H1 (cell line): ENCODE measurements around the gene MYOT. TPM values are rescaled to one million over a fixed set of nuclear protein-coding genes. Genes with fewer than 3 reads are reported as not detected.

Source experiments
- CTCF ChIA-PET: fragments of 300-600 bp; sonication (Branson Sonifier 250); formaldehyde crosslinking; loops from one replicate; lab custom pipeline; 2021; ENCODE audit not compliant: partially characterized antibody; lab: Charles Lee
- POLR2A ChIA-PET: fragments of 300-600 bp; sonication (Branson Sonifier 250); formaldehyde crosslinking; loops from one replicate; lab custom pipeline; 2021; ENCODE audit warnings: inconsistent platforms; ENCODE audit not compliant: partially characterized antibody; lab: Charles Lee
- DNase-seq, 2 experiments: peaks; one replicate each; pipeline versions ENCODE4 v3.0.0 to v3.0.0-alpha.2; 2010 to 2022; ENCODE audit warnings: low spot score in 2 of 2, low read depth in 1 of 2, mixed read lengths in 1 of 2
- FAIRE-seq: peaks from 2 replicates; lab custom pipeline; 2011; peaks lifted over from hg19 to GRCh38; lab: Jason Lieb, UNC
- H2AFZ ChIP-seq: 2 replicates; pipeline ENCODE4 v1.8.1; 2012; ENCODE audit warnings: low read length, inconsistent platforms
- H2AK5ac ChIP-seq: 2 replicates; pipeline ENCODE4 v1.6.1; 2013; ENCODE audit warnings: low read depth, low read length
- H2BK120ac ChIP-seq: replicated peaks from 2 replicates; pipeline ENCODE3; 2013; ENCODE audit warnings: low read depth, low read length, inconsistent platforms
- H2BK12ac ChIP-seq: 2 replicates; pipeline ENCODE4 v1.6.1; 2013; ENCODE audit warnings: low read depth, low read length
- H2BK15ac ChIP-seq: 2 replicates; pipeline ENCODE4 v1.6.1; 2013; ENCODE audit warnings: low read length
- H2BK20ac ChIP-seq: 2 replicates; pipeline ENCODE4 v1.6.1; 2013; ENCODE audit warnings: low read length
- H2BK5ac ChIP-seq: 2 replicates; pipeline ENCODE4 v1.6.1; 2013; ENCODE audit warnings: low read depth, low read length
- H3K14ac ChIP-seq: 2 replicates; pipeline ENCODE4 v1.6.1; 2013; ENCODE audit warnings: inconsistent platforms; ENCODE audit not compliant: insufficient read length
- H3K18ac ChIP-seq: 2 replicates; pipeline ENCODE4 v1.6.1; 2013; ENCODE audit warnings: low read length; ENCODE audit errors: extremely low read depth
- H3K23ac ChIP-seq: 2 replicates; pipeline ENCODE4 v1.6.1; 2013; ENCODE audit warnings: inconsistent platforms; ENCODE audit not compliant: insufficient read length
- H3K23me2 ChIP-seq: 2 replicates; pipeline ENCODE4 v1.6.1; 2013; ENCODE audit warnings: low read depth, low read length
- H3K27ac ChIP-seq: 2 replicates; pipeline ENCODE4 v1.6.1; 2011; ENCODE audit warnings: low read depth, low read length, inconsistent platforms
- H3K27me3 ChIP-seq, 4 experiments: replicated peaks in 1 of 4; 1 replicate in 1 of 4; 2 replicates in 3 of 4; pipeline versions ENCODE4 v1.6.1 to v1.8.1; 2011 to 2013; ENCODE audit warnings: low read length in 3 of 4, mild to moderate bottlenecking in 3 of 4, inconsistent platforms in 2 of 4, mixed read lengths in 2 of 4, moderate library complexity in 1 of 4; ENCODE audit not compliant: control insufficient read depth in 3 of 4, insufficient read depth in 3 of 4; ENCODE audit errors: extremely low read depth in 1 of 4
- H3K36me3 ChIP-seq, 4 experiments: 2 replicates each; pipeline versions ENCODE4 v1.6.1 to v1.8.1; 2011 to 2013; ENCODE audit warnings: mild to moderate bottlenecking in 4 of 4, low read length in 3 of 4, moderate library complexity in 2 of 4, control low read depth in 1 of 4, inconsistent platforms in 1 of 4; ENCODE audit not compliant: insufficient read depth in 4 of 4, control insufficient read depth in 2 of 4
- H3K4ac ChIP-seq: replicated peaks from 2 replicates; pipeline ENCODE3; 2013; ENCODE audit warnings: low read length, low read depth, mixed read lengths, inconsistent platforms; ENCODE audit not compliant: insufficient read length
- H3K4me1 ChIP-seq, 4 experiments: replicated peaks in 1 of 4; 1 replicate in 1 of 4; 2 replicates in 3 of 4; pipeline versions ENCODE4 v1.6.1 to v1.8.1; 2011 to 2013; ENCODE audit warnings: low read length in 3 of 4, inconsistent platforms in 2 of 4, mixed read lengths in 1 of 4; ENCODE audit not compliant: insufficient read depth in 4 of 4, control insufficient read depth in 3 of 4
- H3K4me2 ChIP-seq, 2 experiments: 2 replicates each; pipeline versions ENCODE4 v1.6.1 to v1.8.1; 2011 to 2013; ENCODE audit warnings: low read depth in 2 of 2, low read length in 2 of 2, control low read depth in 1 of 2, inconsistent platforms in 1 of 2, mild to moderate bottlenecking in 1 of 2; ENCODE audit not compliant: insufficient read depth in 1 of 2
- H3K4me3 ChIP-seq, 4 experiments: fragments of 200-600, 300-600 bp in 1 of 4; sonication (generic), shearing (Covaris generic), sonication (Bioruptor Twin) in 1 of 4; 2 replicates each; pipeline versions ENCODE4 v1.5.1 to v1.8.1; 2011 to 2016; ENCODE audit warnings: low read length in 4 of 4, low read depth in 3 of 4, control low read depth in 2 of 4, inconsistent platforms in 2 of 4, mild to moderate bottlenecking in 2 of 4, mixed read lengths in 1 of 4, moderate library complexity in 1 of 4; ENCODE audit not compliant: insufficient read depth in 2 of 4; ENCODE audit errors: extremely low read depth in 1 of 4
- H3K56ac ChIP-seq: replicated peaks from 2 replicates; pipeline ENCODE3; 2013; ENCODE audit warnings: low read depth, mild to moderate bottlenecking, mixed read lengths, low read length, inconsistent platforms; ENCODE audit not compliant: insufficient read length
- H3K79me1 ChIP-seq: 2 replicates; pipeline ENCODE4 v1.6.1; 2013; ENCODE audit warnings: low read depth, low read length, control low read depth
- H3K79me2 ChIP-seq, 2 experiments: 2 replicates each; pipeline versions ENCODE4 v1.6.1 to v1.8.1; 2012 to 2013; ENCODE audit warnings: low read length in 2 of 2, mild to moderate bottlenecking in 2 of 2, inconsistent platforms in 1 of 2; ENCODE audit not compliant: insufficient read depth in 2 of 2, control insufficient read depth in 1 of 2
- H3K9ac ChIP-seq, 4 experiments: replicated peaks in 1 of 4; 1 replicate in 1 of 4; 2 replicates in 3 of 4; pipeline versions ENCODE4 v1.6.1 to v1.8.1; 2011 to 2013; ENCODE audit warnings: low read depth in 3 of 4, low read length in 3 of 4, control low read depth in 2 of 4, mild to moderate bottlenecking in 2 of 4, moderate library complexity in 2 of 4, inconsistent platforms in 1 of 4; ENCODE audit errors: extremely low read depth in 1 of 4
- H3K9me3 ChIP-seq, 2 experiments: 2 replicates each; pipeline versions ENCODE4 v1.6.1 to v1.8.1; 2012 to 2013; ENCODE audit warnings: mild to moderate bottlenecking in 2 of 2, moderate library complexity in 2 of 2, control low read depth in 1 of 2, inconsistent platforms in 1 of 2, low read depth in 1 of 2, low read length in 1 of 2, mixed read lengths in 1 of 2; ENCODE audit not compliant: insufficient read depth in 2 of 2
- H4K20me1 ChIP-seq, 2 experiments: replicated peaks in 1 of 2; 2 replicates each; pipeline versions ENCODE3 to v1.8.1; 2011 to 2013; ENCODE audit warnings: inconsistent platforms in 2 of 2, low read length in 2 of 2, mild to moderate bottlenecking in 1 of 2; ENCODE audit not compliant: insufficient read depth in 2 of 2, control insufficient read depth in 1 of 2
- H4K5ac ChIP-seq: 2 replicates; pipeline ENCODE4 v1.6.1; 2013; ENCODE audit warnings: low read length, low read depth, mixed read lengths, inconsistent platforms; ENCODE audit not compliant: insufficient read length
- H4K8ac ChIP-seq: 2 replicates; pipeline ENCODE4 v1.8.0; 2013; ENCODE audit warnings: mild to moderate bottlenecking, moderate library complexity, low read length, inconsistent platforms; ENCODE audit not compliant: insufficient read depth; ENCODE audit errors: extremely low read depth
- H4K91ac ChIP-seq: replicated peaks from 2 replicates; pipeline ENCODE3; 2013; ENCODE audit warnings: low read length, mixed read lengths, inconsistent platforms; ENCODE audit not compliant: insufficient read length
- GABPA ChIP-seq: IDR thresholded peaks from 2 replicates; pipeline ENCODE4 v1.6.1; 2011; ENCODE audit warnings: mild to moderate bottlenecking, low read length, moderate library complexity, borderline replicate concordance; ENCODE audit not compliant: insufficient read depth
- TBP ChIP-seq: IDR thresholded peaks from 2 replicates; pipeline ENCODE4 v1.6.1; 2011; ENCODE audit warnings: low read depth, low read length, improper control_type of control experiment
- polyA plus RNA-seq, 7 experiments: library from polyadenylated mRNA; depleted of rRNA in 3 of 7; stranded (reverse) in 5 of 7; unstranded in 2 of 7; fragments of >200 nt in 5 of 7; fragments of 200-250 nt in 2 of 7; gene quantifications; 1 replicate in 5 of 7; 2 replicates in 1 of 7; 4 replicates in 1 of 7; pipeline versions ENCODE4 v1.2.1 to v1.2.3, GENCODE V29; 2011 to 2013; ENCODE audit warnings: missing spikeins in 2 of 7, mixed read lengths in 2 of 7
- total RNA-seq: library from RNA; stranded (reverse); fragmentation: NEBNext Ultra II Directional; extraction: Animal tissue kit (Norgen Biotek cat#: 25700); gene quantifications from 2 replicates; pipeline ENCODE4 v1.2.1, GENCODE V29; 2021
- TF ChIP-seq, protein P1 (sequence below): IDR thresholded peaks from 2 replicates; pipeline ENCODE4 v1.6.1; 2012; ENCODE audit warnings: inconsistent platforms

Gene MYOT
- total and polyA plus RNA-seq, 2 of the 8 experiments (the other 6 are each of a cell fraction or from before 2014, with no cell fraction given), result not detected

DNA sequence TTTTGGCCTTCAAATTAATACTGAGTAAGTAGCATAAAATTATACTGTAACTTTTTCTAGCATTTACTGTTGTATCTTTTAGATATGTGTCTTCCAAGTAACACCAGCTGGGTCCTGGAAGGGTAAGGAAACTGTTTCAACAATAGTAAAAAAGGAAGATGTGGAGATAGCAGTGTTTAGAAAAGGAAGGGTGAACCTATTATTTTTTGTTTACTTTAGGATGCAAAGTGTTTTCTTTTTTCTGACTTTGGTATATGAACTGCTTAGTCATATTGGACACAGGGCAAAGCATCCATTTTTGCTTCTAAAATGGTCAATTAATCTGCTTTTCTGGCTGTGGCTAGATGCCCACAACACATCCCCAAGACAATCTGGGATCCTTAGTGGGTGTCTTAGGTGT is 26.9 kb downstream of the MYOT start:
- H3K27ac ChIP-seq, result no peak overlapping the region
- no peak overlapping the region for H3K56ac ChIP-seq
- H4K8ac ChIP-seq, result no peak overlapping the region
- no peak overlapping the region for H2AK5ac ChIP-seq
- TF ChIP-seq, protein P1, sequence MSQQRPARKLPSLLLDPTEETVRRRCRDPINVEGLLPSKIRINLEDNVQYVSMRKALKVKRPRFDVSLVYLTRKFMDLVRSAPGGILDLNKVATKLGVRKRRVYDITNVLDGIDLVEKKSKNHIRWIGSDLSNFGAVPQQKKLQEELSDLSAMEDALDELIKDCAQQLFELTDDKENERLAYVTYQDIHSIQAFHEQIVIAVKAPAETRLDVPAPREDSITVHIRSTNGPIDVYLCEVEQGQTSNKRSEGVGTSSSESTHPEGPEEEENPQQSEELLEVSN, result no peak
- TF ChIP-seq TBP (no peak), GABPA (no peak)
- TF ChIP-seq, all 59 proteins: peak for 0
- Histone ChIP-seq H2BK120ac (no peak overlapping the region), H3K4me3 (no peak overlapping the region), H4K91ac (no peak overlapping the region), H3K79me2 (no peaks in the 10 kb centered on the region), H3K36me3 (no peaks in the 10 kb centered on the region), H3K4me1 (no peaks in the 10 kb centered on the region), H3K14ac (no peak overlapping the region), H2BK20ac (no peak overlapping the region), H2BK15ac (no peak overlapping the region), H2AFZ (no peak overlapping the region), H3K18ac (no peak overlapping the region), H3K9ac (no peak overlapping the region), H4K20me1 (no peaks in the 10 kb centered on the region), H2BK12ac (no peak overlapping the region), H3K23ac (no peak overlapping the region), H3K27me3 (no peaks in the 10 kb centered on the region), H4K5ac (no peak overlapping the region), H3K4me2 (no peak overlapping the region), H2BK5ac (no peak overlapping the region), H3K4ac (no peak overlapping the region), H3K23me2 (no peaks in the 10 kb centered on the region), H3K79me1 (no peaks in the 10 kb centered on the region), H3K9me3 (no peaks in the 10 kb centered on the region)
- FAIRE-seq (no peak), DNase-seq (no peak)
- ChIA-PET CTCF (interaction anchor here (0.6 kb wide), 1 partner anchor 255 kb away, joined by 3 read pairs; no protein-coding TSS in a partner anchor), POLR2A (interaction anchor here (0.5 to 0.7 kb wide), 2 partner anchors 28 to 142 kb away, joined by 3 read pairs; no protein-coding TSS in a partner anchor)
